HEK293T (cell line): ENCODE data around the gene PLBD1.

Experiments used
- ARNT ChIP-seq: fragments of 450-650 bp; IDR thresholded peaks from 2 replicates; pipeline ENCODE4 v1.6.1; 2017; ENCODE audit warnings: mild to moderate bottlenecking
- BHLHE40 ChIP-seq: fragments of 450-650 bp; IDR thresholded peaks from 2 replicates; pipeline ENCODE4 v1.6.1; 2016; ENCODE audit warnings: mild to moderate bottlenecking, moderate library complexity, borderline replicate concordance
- ELF4 ChIP-seq: fragments of 450-650 bp; IDR thresholded peaks from 2 replicates; pipeline ENCODE4 v1.6.1; 2017; ENCODE audit warnings: antibody characterized with exemption
- FOXA1 ChIP-seq: fragments of 450-650 bp; IDR thresholded peaks from 2 replicates; pipeline ENCODE4 v1.6.1; 2016; ENCODE audit warnings: mild to moderate bottlenecking
- FOXK2 ChIP-seq: fragments of 450-650 bp; IDR thresholded peaks from 2 replicates; pipeline ENCODE4 v1.6.1; 2016; ENCODE audit warnings: mild to moderate bottlenecking
- FOXM1 ChIP-seq: fragments of 450-650 bp; IDR thresholded peaks from 2 replicates; pipeline ENCODE4 v1.6.1; 2017; ENCODE audit warnings: mild to moderate bottlenecking, borderline replicate concordance
- HDGF ChIP-seq: fragments of 450-650 bp; IDR thresholded peaks from 2 replicates; pipeline ENCODE4 v1.6.1; 2017; ENCODE audit warnings: antibody characterized with exemption, borderline replicate concordance
- LEF1 ChIP-seq: fragments of 450-650 bp; IDR thresholded peaks from 2 replicates; pipeline ENCODE4 v1.6.1; 2017; ENCODE audit warnings: mild to moderate bottlenecking, borderline replicate concordance
- NFRKB ChIP-seq: fragments of 450-650 bp; IDR thresholded peaks from 2 replicates; pipeline ENCODE4 v1.6.1; 2016; ENCODE audit warnings: mild to moderate bottlenecking, moderate library complexity
- SP1 ChIP-seq: fragments of 450-650 bp; IDR thresholded peaks from 2 replicates; pipeline ENCODE4 v1.6.1; 2017
- SUZ12 ChIP-seq: fragments of 450-650 bp; IDR thresholded peaks from 2 replicates; pipeline ENCODE4 v1.6.1; 2016; ENCODE audit warnings: mild to moderate bottlenecking
- ZNF384 ChIP-seq: fragments of 450-650 bp; IDR thresholded peaks from 2 replicates; pipeline ENCODE4 v1.6.1; 2016
- TF ChIP-seq, protein P1 (sequence below): fragments of 450-650 bp; IDR thresholded peaks from 2 replicates; pipeline ENCODE4 v1.6.1; 2016

DNA sequence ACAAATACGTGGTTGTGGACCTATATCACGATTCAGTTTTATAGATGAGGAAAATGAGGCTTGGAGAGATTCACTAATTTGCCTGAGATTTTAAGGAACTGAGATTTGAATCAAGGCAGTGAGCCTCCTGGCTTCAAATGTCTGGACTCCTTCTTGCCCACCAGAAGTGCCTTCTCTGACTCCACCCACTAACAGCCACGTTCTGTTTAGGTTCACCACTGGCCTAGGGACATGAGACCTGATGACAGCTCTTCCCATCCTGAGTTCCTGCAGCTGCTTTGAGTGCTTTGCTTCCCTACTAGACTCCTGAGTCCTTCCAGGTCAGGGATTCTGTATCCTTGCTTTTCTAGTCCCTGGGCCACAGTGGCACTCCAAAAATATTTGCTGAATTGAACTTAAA is 57.1 kb downstream of the PLBD1 start:
- no peak for TF ChIP-seq HDGF
- no peak for TF ChIP-seq FOXK2
- TF ChIP-seq SP1 = no peak
- TF ChIP-seq NFRKB = no peak
- TF ChIP-seq ARNT = no peak
- no peak for TF ChIP-seq ZNF384
- TF ChIP-seq FOXA1 = no peak
- TF ChIP-seq FOXM1 = no peak
- no peak for TF ChIP-seq ELF4
- no peak for TF ChIP-seq LEF1
- TF ChIP-seq SUZ12 = no peak
- TF ChIP-seq, protein P1, sequence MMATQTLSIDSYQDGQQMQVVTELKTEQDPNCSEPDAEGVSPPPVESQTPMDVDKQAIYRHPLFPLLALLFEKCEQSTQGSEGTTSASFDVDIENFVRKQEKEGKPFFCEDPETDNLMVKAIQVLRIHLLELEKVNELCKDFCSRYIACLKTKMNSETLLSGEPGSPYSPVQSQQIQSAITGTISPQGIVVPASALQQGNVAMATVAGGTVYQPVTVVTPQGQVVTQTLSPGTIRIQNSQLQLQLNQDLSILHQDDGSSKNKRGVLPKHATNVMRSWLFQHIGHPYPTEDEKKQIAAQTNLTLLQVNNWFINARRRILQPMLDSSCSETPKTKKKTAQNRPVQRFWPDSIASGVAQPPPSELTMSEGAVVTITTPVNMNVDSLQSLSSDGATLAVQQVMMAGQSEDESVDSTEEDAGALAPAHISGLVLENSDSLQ = no peak
- TF ChIP-seq BHLHE40 = no peak
